ENCODE results near the gene C1QTNF1.

C1QTNF1 gene, protein sequence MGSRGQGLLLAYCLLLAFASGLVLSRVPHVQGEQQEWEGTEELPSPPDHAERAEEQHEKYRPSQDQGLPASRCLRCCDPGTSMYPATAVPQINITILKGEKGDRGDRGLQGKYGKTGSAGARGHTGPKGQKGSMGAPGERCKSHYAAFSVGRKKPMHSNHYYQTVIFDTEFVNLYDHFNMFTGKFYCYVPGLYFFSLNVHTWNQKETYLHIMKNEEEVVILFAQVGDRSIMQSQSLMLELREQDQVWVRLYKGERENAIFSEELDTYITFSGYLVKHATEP

DNA sequence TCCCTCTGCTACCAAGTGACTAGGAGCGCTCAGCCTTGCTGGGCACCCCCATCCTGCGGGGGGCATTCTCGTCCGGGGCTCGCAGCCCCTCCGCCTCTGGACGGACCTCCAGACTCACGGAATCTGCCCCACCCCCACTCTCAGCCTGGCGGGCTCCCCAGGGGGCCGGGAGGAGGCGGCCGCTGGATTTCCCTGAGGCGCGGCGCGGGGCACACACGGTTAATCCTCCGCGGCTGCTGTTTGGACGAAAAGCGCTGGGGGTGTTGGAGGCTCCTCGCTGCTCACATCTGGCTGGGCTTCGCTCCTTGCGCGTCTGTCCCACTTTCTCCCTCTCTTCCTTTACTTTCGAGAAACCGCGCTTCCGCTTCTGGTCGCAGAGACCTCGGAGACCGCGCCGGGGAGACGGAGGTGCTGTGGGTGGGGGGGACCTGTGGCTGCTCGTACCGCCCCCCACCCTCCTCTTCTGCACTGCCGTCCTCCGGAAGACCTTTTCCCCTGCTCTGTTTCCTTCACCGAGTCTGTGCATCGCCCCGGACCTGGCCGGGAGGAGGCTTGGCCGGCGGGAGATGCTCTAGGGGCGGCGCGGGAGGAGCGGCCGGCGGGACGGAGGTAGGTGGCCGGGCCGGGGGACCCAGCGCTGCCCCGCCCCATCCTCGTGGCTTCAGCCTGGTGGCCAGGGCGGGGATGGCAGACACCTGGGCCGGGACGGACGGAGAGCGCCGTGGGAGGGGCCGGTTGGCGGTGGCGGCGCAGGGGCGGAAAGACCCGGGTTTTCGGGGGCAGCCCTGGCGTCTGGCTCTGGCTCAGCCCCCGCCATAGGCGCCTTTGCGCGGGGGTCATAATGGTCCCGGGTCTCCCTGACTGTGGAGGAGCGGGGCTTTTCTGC, at the start of gene C1QTNF1:
Gene C1QTNF1, plus strand, starts transcription at position 284 of the 886 bp plus-strand sequence. CDS start 19,800 bp downstream, outside the sequence.
- no peak for DNase-seq

DNA sequence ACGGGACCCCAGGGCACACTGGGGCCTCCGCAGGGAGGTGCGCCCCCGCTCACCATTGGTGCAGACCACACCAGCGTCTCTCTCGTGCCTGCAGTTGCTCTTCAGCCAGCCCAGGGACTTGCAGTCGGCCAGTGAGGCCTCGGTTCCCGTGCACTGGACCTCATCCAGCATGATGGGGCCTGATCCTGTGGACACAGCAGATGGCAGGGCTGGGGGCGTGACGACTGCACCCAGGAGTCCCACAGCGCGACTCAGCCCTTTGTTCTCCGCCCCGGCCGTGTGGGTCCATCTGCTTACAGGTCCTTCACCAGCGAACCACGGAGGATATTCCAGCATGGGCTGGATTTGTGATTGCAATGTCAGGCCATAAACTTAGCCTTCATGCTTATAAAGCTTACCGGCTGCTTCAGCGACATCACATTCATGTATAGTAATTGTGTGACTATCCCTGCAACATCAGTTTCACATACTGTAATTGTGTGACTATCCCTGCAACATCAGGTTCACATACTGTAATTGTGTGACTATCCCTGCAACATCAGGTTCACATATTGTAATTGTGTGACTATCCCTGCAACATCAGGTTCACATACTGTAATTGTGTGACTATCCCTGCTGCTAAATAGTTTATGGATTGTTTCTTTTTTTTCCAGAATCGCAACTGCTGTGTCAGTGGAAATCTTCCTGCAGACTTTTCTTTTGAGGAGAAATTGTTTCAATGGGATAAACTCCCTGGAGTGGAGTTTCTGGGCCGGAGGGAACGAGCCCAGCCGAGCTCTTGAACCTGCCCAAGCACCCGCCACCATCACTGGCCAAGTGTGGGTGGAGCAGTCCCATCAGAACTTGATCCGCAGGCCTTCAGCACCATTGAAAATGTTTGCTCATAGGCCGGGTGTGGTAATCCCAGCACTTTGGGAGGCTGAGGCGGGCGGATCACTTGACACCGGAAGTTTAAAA, 49.1 kb upstream of the C1QTNF1 start:
- no peak for DNase-seq

DNA sequence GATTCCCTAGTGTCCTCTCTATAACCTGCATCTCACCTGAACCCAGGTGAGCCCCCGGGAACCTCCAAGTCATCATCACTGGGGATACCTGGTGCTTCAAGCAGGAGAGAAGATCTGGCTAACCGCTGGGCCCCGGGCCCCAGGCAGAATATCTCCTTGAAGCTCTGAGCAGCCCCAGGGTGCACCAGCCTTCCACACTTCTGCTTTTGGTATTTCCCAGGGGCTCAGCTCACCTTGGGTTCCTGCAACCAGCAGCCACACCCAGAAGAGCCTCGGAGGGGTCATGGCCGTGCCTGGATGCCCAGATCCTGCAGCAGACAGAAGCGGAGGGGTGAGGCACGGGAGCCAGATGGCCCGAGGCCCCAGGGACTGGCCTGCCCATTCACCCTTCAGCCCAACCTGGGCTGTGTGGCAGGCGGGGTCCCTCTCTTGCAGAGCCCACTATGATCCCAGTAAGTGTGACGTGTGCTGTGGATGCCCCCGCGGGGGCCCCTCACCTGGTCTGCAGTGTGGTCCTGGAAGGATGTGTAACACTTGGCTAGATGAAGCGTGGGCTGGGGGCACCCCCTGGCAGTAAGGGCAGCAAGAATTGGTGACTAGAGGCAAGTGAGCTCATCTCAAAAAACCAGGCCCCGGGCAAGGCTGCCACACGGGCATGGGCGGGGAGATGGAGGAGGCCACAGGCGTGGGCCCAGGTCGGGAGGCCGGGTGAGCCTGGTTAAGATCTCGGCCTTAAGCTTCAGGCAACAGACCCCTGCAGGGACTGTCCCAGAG, 46.9 kb upstream of the C1QTNF1 start:
- DNase-seq, result no peak

DNA sequence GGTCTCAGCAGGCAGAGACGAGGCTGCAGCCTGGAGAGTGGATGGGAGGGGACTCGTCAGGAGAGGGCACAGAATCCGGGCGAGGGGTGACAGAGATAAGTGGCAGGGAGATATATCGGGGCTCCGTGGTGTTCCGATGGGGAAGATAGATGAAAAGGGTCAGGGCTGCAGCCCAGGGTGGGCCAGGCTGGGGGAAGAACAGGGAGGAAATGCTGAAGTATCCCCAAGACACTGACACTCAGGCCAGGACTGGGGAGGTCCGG, 46.4 kb upstream of the C1QTNF1 start:
- DNase-seq, result no peak

DNA sequence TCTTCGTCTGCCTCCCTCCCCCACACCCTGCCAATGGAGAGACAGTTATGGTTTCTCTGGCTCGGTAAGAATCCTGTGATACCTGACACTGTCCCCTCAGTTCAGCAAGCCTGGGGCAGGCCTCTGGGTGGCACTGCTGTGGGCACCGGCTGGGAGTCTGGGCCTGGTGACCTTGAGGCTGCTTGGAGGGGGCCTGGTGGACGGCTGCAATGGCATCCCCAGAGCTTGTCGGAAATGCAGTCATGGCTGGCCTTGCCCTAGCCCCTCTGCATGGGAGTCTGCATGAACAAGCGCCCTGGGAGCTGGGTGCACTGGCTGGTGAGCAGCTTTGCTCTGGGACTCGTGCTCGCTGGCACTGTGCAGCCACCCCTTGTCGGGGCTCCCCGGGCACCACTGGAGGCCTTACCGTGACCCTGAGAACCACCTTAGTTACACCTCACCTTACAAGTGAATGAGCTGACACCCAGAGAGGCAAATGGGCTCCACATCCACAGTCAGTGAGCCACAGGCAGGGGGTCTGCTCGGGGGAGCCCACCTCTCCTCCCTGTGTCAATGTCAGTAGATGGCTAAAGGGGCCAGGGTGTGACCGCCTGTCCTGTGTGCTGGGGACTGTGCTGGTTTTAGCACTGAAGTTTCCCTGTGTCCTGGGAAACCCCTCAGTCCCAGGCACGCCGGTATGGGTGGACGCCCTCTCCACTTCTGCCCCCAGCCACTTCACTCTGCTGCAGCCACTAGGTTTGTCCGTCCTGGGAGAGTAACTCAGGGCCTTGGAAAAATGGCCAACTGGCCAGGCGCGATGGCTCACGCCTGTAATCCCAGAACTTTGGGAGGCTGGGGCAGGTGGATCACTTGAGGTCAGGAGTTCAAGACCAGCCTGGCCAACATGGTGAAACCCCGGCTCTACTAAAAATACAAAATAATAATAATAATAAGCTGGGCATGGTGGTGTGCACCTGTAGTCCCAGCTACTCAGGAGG, 45.7 kb upstream of the C1QTNF1 start:
- no peak for DNase-seq

DNA sequence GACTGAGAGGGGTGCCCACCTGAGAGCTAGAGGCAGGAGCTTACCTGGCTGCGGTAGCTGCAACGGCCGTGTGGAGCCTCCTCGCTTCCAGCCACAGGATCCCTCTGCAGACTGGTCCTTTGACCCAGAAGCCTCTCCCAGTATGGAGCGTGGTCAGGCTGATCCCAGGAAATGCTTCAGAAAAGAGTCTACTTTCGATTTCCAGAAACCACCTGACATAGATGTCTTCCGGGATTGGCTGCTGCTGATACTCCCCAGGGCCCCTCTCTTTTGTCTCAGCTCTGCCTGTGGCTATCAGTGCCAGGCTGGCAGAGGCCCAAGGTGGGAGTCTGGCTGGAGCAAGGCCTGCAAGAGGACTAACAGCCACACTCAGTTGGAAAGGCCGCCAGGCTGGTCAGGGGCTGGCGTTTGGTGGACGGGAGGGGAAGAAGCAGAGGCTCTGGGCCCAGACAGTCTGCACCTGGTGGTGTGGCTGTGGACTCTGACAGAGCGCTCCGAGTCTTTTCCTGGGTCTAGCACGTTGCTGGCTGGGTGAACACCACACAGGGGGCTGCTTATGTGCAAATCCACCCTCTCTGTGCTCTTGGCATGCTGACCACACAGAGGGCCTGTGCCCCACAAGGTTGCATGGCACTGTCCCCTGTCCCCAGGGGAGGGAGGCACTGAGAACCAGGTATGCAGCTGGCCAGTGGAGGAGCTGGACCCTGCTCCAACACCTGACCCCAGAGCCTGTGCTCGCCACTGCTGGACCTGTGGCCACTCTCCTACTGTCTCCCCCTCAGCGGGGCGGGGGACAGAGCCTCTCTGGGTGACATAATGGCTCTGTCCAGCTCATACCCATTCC, 44.0 kb upstream of the C1QTNF1 start, which contains the start of gene LGALS3BP:
Gene LGALS3BP, minus strand, starts transcription at position 144 of the 844 bp plus-strand sequence. CDS start 2,732 bp downstream, outside the sequence.
- peak; percentile 78 for DNase-seq

DNA sequence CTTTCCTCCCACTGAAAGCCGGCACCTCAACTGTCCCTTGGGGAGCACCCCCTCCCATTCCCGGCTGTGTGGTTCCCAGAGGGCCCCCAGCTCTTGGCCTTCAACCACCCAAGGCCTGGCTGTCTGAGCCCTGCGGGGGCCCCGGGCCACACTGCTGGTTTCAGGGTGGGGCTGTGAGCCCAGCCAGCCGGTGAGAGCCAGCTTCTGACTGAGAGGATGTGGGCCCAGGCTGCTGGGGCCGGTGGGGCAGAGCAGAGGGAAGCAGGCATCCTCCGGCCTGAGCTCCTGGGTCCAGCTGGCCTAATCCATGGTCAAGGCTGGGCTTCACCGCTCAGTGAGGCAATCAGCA, 43.4 kb upstream of the C1QTNF1 start:
- no peak for DNase-seq

DNA sequence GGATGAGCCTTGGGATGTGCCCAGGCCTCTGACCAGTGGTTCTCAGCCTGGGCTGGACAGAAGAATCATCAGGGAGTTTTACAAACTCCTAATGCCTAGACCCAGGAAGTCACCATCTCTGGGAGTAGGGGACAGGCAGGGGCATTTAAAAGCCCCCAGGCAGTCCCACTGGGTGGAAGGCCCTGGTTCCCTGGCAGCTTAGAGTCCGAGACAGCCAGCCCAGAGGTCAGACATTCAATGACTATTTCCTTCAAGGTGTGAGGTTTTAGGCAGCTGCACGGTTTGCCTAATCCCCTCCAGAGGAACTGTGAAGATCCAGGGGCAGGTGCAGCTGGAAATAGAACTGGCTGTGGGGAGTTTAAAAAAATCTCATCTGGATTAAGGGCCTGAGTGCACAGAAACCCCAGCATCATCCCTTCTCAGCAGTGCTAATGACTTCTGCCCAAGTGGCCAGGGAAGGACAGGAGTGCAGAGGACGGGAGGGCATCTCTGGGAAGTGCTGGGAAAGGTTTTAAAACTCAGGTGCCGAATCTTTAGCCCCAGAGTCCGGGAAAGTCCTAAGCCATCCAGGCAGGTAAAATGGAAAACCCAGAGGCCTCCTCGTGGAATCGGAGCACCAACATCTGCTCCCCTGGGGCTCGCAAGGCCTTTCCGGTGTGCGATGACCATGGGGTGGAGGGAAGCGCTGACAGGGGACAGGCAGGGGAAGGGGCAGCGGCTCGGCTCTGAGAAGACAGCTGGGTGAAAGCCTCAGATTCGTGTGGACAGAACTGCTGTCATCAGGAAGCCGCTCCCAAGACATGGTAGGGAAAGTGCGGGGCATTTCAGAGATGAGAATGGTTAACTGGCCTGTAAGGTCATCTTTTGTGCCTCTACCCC, 42.7 kb upstream of the C1QTNF1 start:
- no peak for DNase-seq

DNA sequence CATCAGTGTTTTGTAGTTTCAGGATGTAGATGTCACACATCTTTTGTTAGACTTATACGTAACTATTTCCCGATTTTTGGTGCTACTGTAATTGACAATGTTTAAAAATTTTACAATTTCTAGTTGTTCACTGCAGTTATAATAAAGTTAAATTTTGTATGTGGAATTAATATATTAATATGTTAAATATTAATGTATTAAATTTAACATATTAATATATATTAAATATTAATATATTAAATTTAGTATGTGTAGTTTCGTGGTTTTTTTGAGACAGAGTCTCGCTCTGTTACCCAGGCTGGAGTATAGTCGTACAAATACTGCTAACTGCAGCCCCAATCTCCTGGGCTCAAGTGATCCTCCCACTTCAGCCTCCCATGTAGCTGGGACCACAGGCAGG, 38.6 kb upstream of the C1QTNF1 start:
- DNase-seq, result no peak

DNA sequence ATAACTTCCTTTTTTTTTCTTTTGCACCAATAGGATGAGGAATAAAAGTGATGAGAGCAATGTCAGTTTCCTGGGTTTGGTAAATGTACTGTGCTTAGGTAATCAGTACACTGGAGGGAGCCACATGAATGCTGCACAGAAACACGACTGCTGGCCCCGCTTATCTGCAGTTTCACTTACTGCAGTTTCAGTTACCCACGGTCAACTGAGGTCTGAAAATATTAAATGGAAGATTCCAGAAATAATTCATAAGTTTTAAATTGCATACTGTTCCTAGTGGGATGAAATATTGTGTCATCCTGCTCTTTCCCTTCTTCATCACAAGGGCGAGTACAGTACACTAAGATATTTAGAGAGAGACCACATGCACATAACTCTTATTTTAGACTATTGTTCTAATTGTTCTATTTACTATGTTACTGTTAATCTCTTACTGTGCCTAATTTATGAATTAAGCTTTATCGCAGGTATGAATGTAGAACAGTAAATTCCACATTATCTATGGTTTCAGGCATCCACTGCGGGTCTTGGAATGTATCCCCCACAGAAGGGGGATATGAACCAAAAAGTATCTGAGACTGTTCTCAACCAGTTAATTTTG, 37.8 kb upstream of the C1QTNF1 start:
- no peak for DNase-seq

DNA sequence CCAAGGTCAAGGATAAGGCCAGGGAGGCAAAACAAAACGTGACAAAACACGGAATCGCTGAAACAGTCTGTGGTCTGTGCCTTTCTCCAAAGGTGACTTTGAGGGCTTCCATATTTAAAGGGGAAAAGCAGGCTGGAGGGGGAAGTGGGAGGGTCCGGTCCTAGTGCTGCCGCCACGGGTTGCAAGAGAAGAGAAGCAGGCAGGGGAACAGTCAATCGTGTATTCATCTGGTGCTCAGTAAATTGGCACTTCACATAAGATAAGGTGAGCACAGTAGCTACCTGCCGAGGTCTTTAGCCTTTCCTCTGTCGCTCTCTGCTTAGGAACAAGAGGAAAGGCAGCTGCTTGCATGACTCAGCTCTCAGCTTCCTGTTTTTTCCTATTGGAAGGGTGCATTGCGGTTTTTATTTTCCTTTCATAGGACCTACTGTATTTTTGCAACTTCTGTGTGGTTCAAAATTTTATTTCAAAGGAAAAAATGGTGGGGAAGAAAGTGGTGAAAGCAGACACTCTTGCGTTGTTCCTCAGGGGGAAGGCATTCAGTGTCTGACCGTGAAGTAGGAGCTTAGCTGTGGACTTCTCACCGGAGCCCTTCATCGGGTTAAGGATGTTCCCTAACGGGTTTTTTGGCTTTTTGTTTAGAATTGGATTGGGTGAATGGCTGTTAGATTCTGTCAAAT, 37.2 kb upstream of the C1QTNF1 start:
- no peak for DNase-seq

DNA sequence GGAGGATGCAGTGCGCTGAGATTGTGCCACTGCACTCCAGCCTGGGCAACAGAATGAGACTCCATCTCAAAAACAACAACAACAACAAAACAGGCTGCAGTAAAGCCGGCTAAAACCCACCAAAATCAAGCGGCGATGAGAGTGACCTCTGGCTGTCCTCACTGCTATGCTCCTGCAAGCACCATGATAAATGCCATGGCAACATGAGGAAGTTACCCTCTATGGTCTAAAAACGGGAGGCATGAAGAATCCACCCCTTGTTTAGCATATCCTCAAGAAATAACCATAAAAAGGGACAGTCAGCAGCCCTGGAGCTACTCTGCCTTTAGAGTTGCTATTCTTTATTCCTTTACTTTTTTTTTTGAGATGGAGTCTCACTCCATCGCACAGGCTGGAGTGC, 35.8 kb upstream of the C1QTNF1 start:
- no peak for DNase-seq

DNA sequence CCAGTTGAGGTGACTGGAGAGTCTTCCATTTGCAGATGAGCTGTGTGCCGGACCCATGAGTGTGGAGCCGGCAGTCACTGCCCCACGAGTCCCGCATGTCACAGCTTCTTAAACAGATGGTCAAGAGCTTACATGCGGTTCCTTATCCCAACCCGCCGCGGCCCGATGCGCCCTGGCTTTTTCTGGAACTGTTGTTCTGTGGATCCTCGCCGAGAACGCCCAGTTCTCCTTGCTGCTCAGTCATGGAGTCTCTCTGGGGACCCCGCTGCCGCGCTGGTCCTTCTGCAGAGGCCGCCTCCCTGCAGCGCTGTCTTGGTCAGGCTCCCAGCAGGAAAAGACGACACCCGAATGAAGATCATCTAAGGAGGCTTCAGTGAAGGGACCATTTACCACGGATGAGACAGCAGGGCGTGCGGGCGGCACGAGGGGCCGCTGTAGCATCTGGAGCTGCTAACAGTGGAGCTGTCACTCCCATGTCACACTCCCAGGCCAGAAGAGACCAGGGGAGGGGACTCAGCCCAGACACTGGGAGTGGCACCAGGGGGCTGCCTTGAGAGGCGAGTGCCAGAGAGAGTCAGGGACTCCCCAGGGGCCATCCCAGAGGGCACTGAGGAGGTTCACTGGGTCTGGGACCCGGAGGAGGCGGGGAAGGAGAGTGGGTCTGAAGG, 33.5 kb upstream of the C1QTNF1 start:
- DNase-seq, result no peak

DNA sequence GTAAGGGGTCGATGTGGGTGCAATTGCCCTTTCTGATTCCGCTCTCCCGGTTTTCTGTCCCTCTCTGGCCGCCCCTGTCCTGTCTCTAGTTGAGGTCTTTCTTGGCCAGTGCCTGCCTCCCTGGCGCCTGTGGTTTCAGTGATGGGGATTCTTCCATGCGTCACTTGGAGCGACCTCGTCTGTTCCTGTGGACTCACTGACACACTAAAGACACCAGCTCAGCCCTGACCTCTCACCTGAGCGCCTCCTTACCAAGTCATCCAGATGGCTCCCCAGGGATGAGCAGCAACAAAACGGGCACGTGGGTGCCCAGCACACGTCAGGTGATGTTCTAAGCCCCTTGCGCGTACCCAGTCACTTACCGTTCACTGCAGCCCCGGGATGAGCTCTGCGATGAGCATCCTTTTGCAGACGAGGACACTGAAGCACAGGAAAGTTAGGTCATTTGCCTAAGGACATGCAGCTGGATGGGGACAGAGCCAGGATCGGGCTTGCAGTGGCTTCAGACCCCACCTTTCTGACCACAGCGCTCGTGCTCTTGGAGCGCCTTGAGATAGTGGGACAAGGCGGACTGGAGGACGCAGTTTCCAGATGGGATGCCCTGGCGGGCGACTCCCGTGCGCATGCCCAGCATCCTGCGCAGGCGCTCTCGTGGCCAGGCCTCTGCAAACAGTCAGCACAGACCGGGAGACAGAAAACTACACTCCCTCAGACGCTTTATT, 32.8 kb upstream of the C1QTNF1 start:
- no peak for DNase-seq

DNA sequence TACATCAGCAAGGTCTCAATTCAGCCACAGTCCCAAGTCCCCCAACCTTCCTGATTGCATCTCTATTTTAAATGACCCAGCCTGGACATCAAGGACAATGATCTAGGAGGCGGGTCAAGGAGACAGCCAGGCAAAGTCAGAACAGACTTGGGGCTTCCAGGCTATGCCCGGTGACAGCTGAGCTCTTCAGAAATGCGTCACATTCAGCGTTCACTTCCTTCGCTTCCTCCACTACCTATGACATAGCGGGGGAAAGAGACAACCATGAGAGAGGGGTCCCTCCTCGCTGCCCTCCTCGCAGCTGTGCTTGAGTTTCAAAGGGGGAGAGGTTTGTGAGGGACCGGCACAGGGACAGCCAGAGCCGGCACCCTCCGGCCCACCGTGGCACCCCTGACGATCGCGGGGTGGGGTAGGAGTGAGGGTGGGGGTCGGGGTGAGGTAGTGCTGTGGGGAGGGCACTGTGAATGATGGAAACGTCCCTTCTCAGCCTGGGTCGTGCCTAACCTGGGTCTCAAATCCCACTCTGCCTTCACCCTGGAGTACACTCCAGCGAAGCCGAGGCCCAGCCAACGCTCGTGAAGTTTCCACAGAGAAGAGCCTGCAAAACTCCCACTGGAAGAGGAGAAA, 31.9 kb upstream of the C1QTNF1 start:
- no peak for DNase-seq

DNA sequence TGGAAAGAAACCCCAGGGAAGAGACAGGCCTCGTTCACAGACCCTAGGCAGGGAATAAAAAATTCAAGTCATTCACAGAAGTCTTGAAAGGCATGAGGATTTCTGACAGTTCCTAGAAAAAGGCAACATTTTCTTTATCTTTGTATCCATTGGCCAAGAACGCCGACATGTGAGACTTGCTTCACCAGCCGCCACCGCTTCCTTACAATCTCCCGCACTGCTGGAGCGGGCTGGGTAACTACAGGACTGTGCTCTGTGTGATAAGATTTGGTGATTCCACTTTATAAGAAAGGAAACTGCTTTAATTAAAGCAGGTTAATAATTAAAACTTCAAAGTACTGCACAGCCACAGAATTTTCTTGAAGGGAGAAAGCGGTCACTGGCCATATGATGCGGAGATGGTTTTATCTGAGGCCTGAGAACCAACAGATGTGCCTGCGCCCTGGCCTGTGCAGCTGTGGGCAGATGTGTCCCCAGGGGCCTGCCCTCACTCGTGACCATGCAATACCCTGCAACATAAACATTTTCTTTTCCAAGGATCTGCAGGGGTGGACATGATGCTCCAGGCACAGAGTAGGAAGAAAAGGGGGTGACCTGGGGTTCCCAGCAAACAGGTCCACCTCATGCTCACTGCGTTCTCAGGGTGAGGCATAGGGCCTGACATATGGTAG, 31.3 kb upstream of the C1QTNF1 start:
- DNase-seq, result no peak
